ENCODE measurements around the gene RFPL1. TPM values are rescaled to one million over a fixed set of nuclear protein-coding genes. Genes with fewer than 3 reads are reported as not detected.
"Not testable (repeated sequence)": the region's sequence is repeated elsewhere in the genome, so short reads cannot be mapped to it uniquely, and the experiment has no call there.

The RFPL1 gene
- total RNA-seq, 1 donor from 2014 or later, result 0.22 TPM

- Mint-ChIP-seq H3K4me1 (ENCODE audit: low read depth) (peaks cover 14% of the 10 kb centered on the region), H3K27me3 (peaks cover 19% of the 10 kb centered on the region)
- not testable (repeated sequence) for H3K36me3 Mint-ChIP-seq (ENCODE audit: insufficient read depth); H3K4me3 Mint-ChIP-seq (ENCODE audit: low read depth); DNase-seq (ENCODE audit: low spot score, unreplicated experiment); H3K9me3 Mint-ChIP-seq (ENCODE audit: low read depth); H3K27ac Mint-ChIP-seq
- peak; percentile 33 for TF ChIP-seq CTCF (IDR thresholded peaks at IDR 0.05; ENCODE audit: unreplicated experiment)
Observed at GRCh38 chr22:29412772-29413171, 25.6 kb upstream of the RFPL1 start.

- not testable (repeated sequence) for DNase-seq (ENCODE audit: low spot score, unreplicated experiment); H3K4me3 Mint-ChIP-seq (ENCODE audit: low read depth); H3K27ac Mint-ChIP-seq; H3K9me3 Mint-ChIP-seq (ENCODE audit: low read depth); H3K36me3 Mint-ChIP-seq (ENCODE audit: insufficient read depth)
- peaks cover 19% of the 10 kb centered on the region for H3K27me3 Mint-ChIP-seq
- peaks cover 14% of the 10 kb centered on the region for H3K4me1 Mint-ChIP-seq (ENCODE audit: low read depth)
Observed at GRCh38 chr22:29414951-29415591, 23.3 kb upstream of the RFPL1 start.

GRCh38 chr22:29418704-29419103, 19.7 kb upstream of the RFPL1 start:
- peaks cover 14% of the 10 kb centered on the region for H3K4me1 Mint-ChIP-seq (ENCODE audit: low read depth)
- not testable (repeated sequence) for H3K9me3 Mint-ChIP-seq (ENCODE audit: low read depth); DNase-seq (ENCODE audit: low spot score, unreplicated experiment); H3K36me3 Mint-ChIP-seq (ENCODE audit: insufficient read depth); H3K4me3 Mint-ChIP-seq (ENCODE audit: low read depth); H3K27ac Mint-ChIP-seq
- H3K27me3 Mint-ChIP-seq, result peaks cover 13% of the 10 kb centered on the region

GRCh38 chr22:29426476-29426875, 11.9 kb upstream of the RFPL1 start:
- Mint-ChIP-seq H3K9me3 (ENCODE audit: low read depth) (no peaks in the 10 kb centered on the region), H3K27ac (no peak overlapping the region), H3K4me3 (ENCODE audit: low read depth) (no peak overlapping the region), H3K4me1 (ENCODE audit: low read depth) (peaks cover 7% of the 10 kb centered on the region), H3K36me3 (ENCODE audit: insufficient read depth) (no peaks in the 10 kb centered on the region), H3K27me3 (peaks cover 2% of the 10 kb centered on the region)
- no peak for TF ChIP-seq CTCF (IDR thresholded peaks at IDR 0.05; ENCODE audit: unreplicated experiment)
- DNase-seq (ENCODE audit: low spot score, unreplicated experiment), result no peak

- Mint-ChIP-seq H3K27me3 (peaks cover 2% of the 10 kb centered on the region), H3K4me1 (ENCODE audit: low read depth) (peaks cover 12% of the 10 kb centered on the region), H3K27ac (no peak overlapping the region), H3K4me3 (ENCODE audit: low read depth) (no peak overlapping the region), H3K9me3 (ENCODE audit: low read depth) (no peaks in the 10 kb centered on the region), H3K36me3 (ENCODE audit: insufficient read depth) (no peaks in the 10 kb centered on the region)
- TF ChIP-seq CTCF (IDR thresholded peaks at IDR 0.05; ENCODE audit: unreplicated experiment), result no peak
- no peak for DNase-seq (ENCODE audit: low spot score, unreplicated experiment)
Observed at GRCh38 chr22:29427176-29427760, 11.1 kb upstream of the RFPL1 start.

GRCh38 chr22:29431986-29432385, 6.4 kb upstream of the RFPL1 start:
- TF ChIP-seq CTCF (IDR thresholded peaks at IDR 0.05; ENCODE audit: unreplicated experiment), result no peak
- Mint-ChIP-seq H3K4me3 (ENCODE audit: low read depth) (peak overlapping the region; percentile 27), H3K36me3 (ENCODE audit: insufficient read depth) (no peaks in the 10 kb centered on the region), H3K9me3 (ENCODE audit: low read depth) (no peaks in the 10 kb centered on the region), H3K27ac (peak overlapping the region; percentile 95), H3K4me1 (ENCODE audit: low read depth) (peaks cover 22% of the 10 kb centered on the region), H3K27me3 (peaks cover 2% of the 10 kb centered on the region)
- no peak for DNase-seq (ENCODE audit: low spot score, unreplicated experiment)

Data from progenitor cell of endocrine pancreas (in vitro differentiated cells).